Measurements from ENCODE around the gene FICD.

GRCh38 chr12:108478611-108479206 lies 36.4 kb upstream of the FICD start:
- TF ChIP-seq POLR2AphosphoS5 (IDR thresholded peaks at IDR 0.05; ENCODE audit: low read depth, low read length) (no peak), POLR2A (IDR thresholded peaks at IDR 0.05; ENCODE audit: low read depth, low read length) (no peak), TAF1 (IDR thresholded peaks at IDR 0.05; ENCODE audit: low read depth, low read length) (no peak)
